Gastroesophageal sphincter (tissue), 4 donors: ENCODE data around the gene RAET1E. TPM values are rescaled to one million over a fixed set of nuclear protein-coding genes. Genes with fewer than 3 reads are reported as not detected.

ENCODE experiments used
- ATAC-seq: fragments of 150-250 bp; one replicate; pipeline ENCODE4 v1.9.1; 2016; ENCODE audit warnings: mild to moderate bottlenecking, moderate library complexity
- H3K27ac ChIP-seq, 4 donors: fragments of 200-600 bp; sonication (generic) in 3 of 4; 1 replicate in 3 of 4; 2 replicates in 1 of 4; pipeline ENCODE4 v1.5.1; 2016 to 2019
- H3K27me3 ChIP-seq: fragments of 200-600 bp; sonication (generic); one replicate; pipeline ENCODE4 v1.5.1; 2019
- H3K36me3 ChIP-seq, 2 donors: fragments of 200-600 bp; sonication (generic); one replicate each; pipeline ENCODE4 v1.5.1; 2019; ENCODE audit warnings: control low read depth in 1 of 2
- H3K4me1 ChIP-seq, 3 donors: fragments of 200-600 bp; sonication (generic); 1 replicate in 2 of 3; 2 replicates in 1 of 3; pipeline ENCODE4 v1.5.1; 2016 to 2019; ENCODE audit warnings: control low read depth in 2 of 3
- H3K4me3 ChIP-seq, 2 donors: fragments of 200-600 bp; sonication (generic); one replicate each; pipeline ENCODE4 v1.5.1; 2019; ENCODE audit warnings: mild to moderate bottlenecking in 1 of 2, moderate library complexity in 1 of 2
- H3K9me3 ChIP-seq, 3 donors: fragments of 200-600 bp; sonication (generic); one replicate each; pipeline ENCODE4 v1.5.1; 2017 to 2019; ENCODE audit warnings: control low read depth in 2 of 3
- CTCF ChIP-seq, 4 experiments: fragments of 200-600 bp in 2 of 4; fragments of 450-650 bp in 2 of 4; sonication (generic) in 1 of 4; IDR thresholded peaks; one replicate each; pipeline ENCODE4 v1.5.1; 2017 to 2019; ENCODE audit warnings: antibody characterized with exemption in 4 of 4, mild to moderate bottlenecking in 2 of 4, moderate library complexity in 2 of 4
- EP300 ChIP-seq: sonication (generic); formaldehyde crosslinking; IDR thresholded peaks from one replicate; pipeline ENCODE4 v1.6.1; 2017; ENCODE audit warnings: antibody characterized with exemption, mild to moderate bottlenecking
- POLR2A ChIP-seq, 2 donors: fragments of 450-650 bp; IDR thresholded peaks; one replicate each; pipeline ENCODE4 v1.6.1; 2017; ENCODE audit warnings: antibody characterized with exemption in 2 of 2, mild to moderate bottlenecking in 2 of 2, moderate library complexity in 1 of 2
- POLR2AphosphoS5 ChIP-seq: sonication (generic); formaldehyde crosslinking; IDR thresholded peaks from one replicate; pipeline ENCODE4 v1.6.1; 2017; ENCODE audit warnings: antibody characterized with exemption
- WGBS, 2 donors: methylation state at CpG; one replicate each; pipeline ENCODE4 v1.1.5; 2018; ENCODE audit warnings: low coverage in 1 of 2; 5-methylcytosine and 5-hydroxymethylcytosine counted together
- total RNA-seq, 4 donors: library from RNA; depleted of rRNA; stranded (reverse); fragments of >200 nt; gene quantifications; one replicate each; pipeline ENCODE4 v1.1.0, GENCODE V29; 2016

Gene RAET1E
- total RNA-seq, 4 donors from 2014 or later = 0.69 TPM; not detected in 3

GRCh38 chr6:149941583-149942460, 43.9 kb upstream of the RAET1E start, which contains the start of gene ULBP2:
TSS of gene ULBP2 (plus strand) at chr6:149942014. CDS start at chr6:149942073, 59 bp downstream.
- no peak for TF ChIP-seq EP300
- no peak for TF ChIP-seq CTCF (IDR thresholded peaks at IDR 0.05)
- TF ChIP-seq POLR2A (IDR thresholded peaks at IDR 0.05) = no peak
- TF ChIP-seq POLR2AphosphoS5 = peak; percentile 39
- Histone ChIP-seq H3K4me1 (peaks cover 0 to 33% (median 21%) of the 10 kb centered on the region in 3 donors), H3K27me3 (peaks cover 67% of the 10 kb centered on the region), H3K36me3 (no peaks in the 10 kb centered on the region), H3K4me3 (peak within 1 kb of the TSS; percentile 31 to 53), H3K9me3 (no peaks in the 10 kb centered on the region), H3K27ac (peak within 1 kb of the TSS in 1 of 4 donors; percentile 30)
- ATAC-seq = peak; percentile 89
- 2% methylated on average over 31 of the region's 62 CpGs; no CpG with 5 or more reads in 1 of the 2 donors for WGBS, 2 donors

GRCh38 chr6:149940672-149940982, 42.7 kb upstream of the RAET1E start:
- Histone ChIP-seq H3K9me3 (no peaks in the 10 kb centered on the region), H3K27ac (no peak overlapping the region), H3K36me3 (no peaks in the 10 kb centered on the region), H3K4me3 (no peak overlapping the region), H3K27me3 (peaks cover 79% of the 10 kb centered on the region), H3K4me1 (peaks cover 0 to 33% (median 21%) of the 10 kb centered on the region in 3 donors)
- ATAC-seq = no peak
- TF ChIP-seq CTCF (IDR thresholded peaks at IDR 0.05) (no peak), POLR2A (IDR thresholded peaks at IDR 0.05) (no peak), EP300 (no peak), POLR2AphosphoS5 (no peak)
- 50% methylated on average over 1 of the region's 6 CpGs; no CpG with 5 or more reads in 1 of the 2 donors for WGBS, 2 donors

GRCh38 chr6:149939909-149940671, 42.2 kb upstream of the RAET1E start:
- no peak overlapping the region for H3K4me3 ChIP-seq
- H3K27ac ChIP-seq = no peak overlapping the region
- ATAC-seq = no peak
- no peaks in the 10 kb centered on the region for H3K9me3 ChIP-seq
- H3K27me3 ChIP-seq = peaks cover 84% of the 10 kb centered on the region
- no peaks in the 10 kb centered on the region for H3K36me3 ChIP-seq
- 18 to 26% methylated on average over 6 of the region's 6 CpGs for WGBS, 2 donors
- peaks cover 0 to 33% (median 21%) of the 10 kb centered on the region in 3 donors for H3K4me1 ChIP-seq
- TF ChIP-seq POLR2A (IDR thresholded peaks at IDR 0.05) (no peak), CTCF (IDR thresholded peaks at IDR 0.05) (no peak), POLR2AphosphoS5 (no peak), EP300 (no peak)

GRCh38 chr6:149939356-149939648, 41.4 kb upstream of the RAET1E start:
- peaks cover 0 to 33% (median 21%) of the 10 kb centered on the region in 3 donors for H3K4me1 ChIP-seq
- no peak for TF ChIP-seq EP300
- no peak for TF ChIP-seq POLR2A (IDR thresholded peaks at IDR 0.05)
- TF ChIP-seq CTCF (IDR thresholded peaks at IDR 0.05) = no peak
- no peak for TF ChIP-seq POLR2AphosphoS5
- 17 to 23% methylated on average over 3 to 5 of the region's 5 CpGs for WGBS, 2 donors
- no peak for ATAC-seq
- H3K27me3 ChIP-seq = peaks cover 92% of the 10 kb centered on the region
- H3K9me3 ChIP-seq = no peaks in the 10 kb centered on the region
- H3K4me3 ChIP-seq = no peak overlapping the region
- no peaks in the 10 kb centered on the region for H3K36me3 ChIP-seq
- H3K27ac ChIP-seq = no peak overlapping the region
